Fibroblast of pulmonary artery (primary cell): ENCODE data around the gene PODN.

Source experiments
- DNase-seq: peaks from one replicate; pipeline ENCODE4 v3.0.0-alpha.2; 2010; ENCODE audit warnings: low read depth
- H3K4me3 ChIP-seq: replicated peaks from 2 replicates; pipeline ENCODE4 v1.5.1; 2011; ENCODE audit warnings: low read depth, mild to moderate bottlenecking, control low read depth, low read length, moderate library complexity
- CTCF ChIP-seq: IDR thresholded peaks from 2 replicates; pipeline ENCODE4 v1.5.1; 2011; ENCODE audit warnings: mild to moderate bottlenecking, control low read depth, low read length, inconsistent platforms; ENCODE audit errors: missing control alignments

The PODN gene

GRCh38 chr1:53121319-53122172, 59.5 kb downstream of the PODN start:
- TF ChIP-seq CTCF = no peak
- peak; percentile 61 for DNase-seq
- H3K4me3 ChIP-seq = no peak overlapping the region

GRCh38 chr1:53122201-53122885, 60.3 kb downstream of the PODN start:
- DNase-seq = peak; percentile 34
- H3K4me3 ChIP-seq = no peak overlapping the region

GRCh38 chr1:53122961-53123413, 61.0 kb downstream of the PODN start:
- TF ChIP-seq CTCF = no peak
- no peak overlapping the region for H3K4me3 ChIP-seq
- DNase-seq = no peak

More at GRCh38 chr1:53122201-53122885, 60.3 kb downstream of the PODN start:
- no peak for TF ChIP-seq CTCF

GRCh38 chr1:53123453-53124140, 61.6 kb downstream of the PODN start:
- DNase-seq = no peak
- no peak for TF ChIP-seq CTCF
- H3K4me3 ChIP-seq = no peak overlapping the region

- TF ChIP-seq CTCF = no peak
- H3K4me3 ChIP-seq = no peak overlapping the region
Measured at GRCh38 chr1:53125122-53125521, 63.1 kb downstream of the PODN start.

GRCh38 chr1:53125623-53126360, 63.8 kb downstream of the PODN start:
- H3K4me3 ChIP-seq = no peak overlapping the region
- TF ChIP-seq CTCF = no peak
- DNase-seq = no peak

More at GRCh38 chr1:53125122-53125521, 63.1 kb downstream of the PODN start:
- no peak for DNase-seq
